ENCODE measurements around the gene ZBTB39. TPM values are rescaled to one million over a fixed set of nuclear protein-coding genes. Genes with fewer than 3 reads are reported as not detected.
"Not testable (repeated sequence)": the region's sequence is repeated elsewhere in the genome, so short reads cannot be mapped to it uniquely, and the experiment has no call there.

Gene ZBTB39
- total RNA-seq, 2 experiments from 2014 or later: 7.7 to 7.8 TPM

- CTCF ChIA-PET: interaction anchor here (0.6 to 5.0 kb wide), 9 partner anchors 10 to 296 kb away, joined by 3 to 53 read pairs (median 5); partner anchors contain the start of gene HSD17B6
- Mint-ChIP-seq H3K36me3 (ENCODE audit: low read depth) (no peaks in the 10 kb centered on the region), H3K27me3 (peaks cover 6% of the 10 kb centered on the region), H3K4me1 (peaks cover 22% of the 10 kb centered on the region), H3K4me3 (no peak overlapping the region), H3K27ac (no peak overlapping the region), H3K9me3 (no peaks in the 10 kb centered on the region)
- DNase-seq: no peak
- POLR2A ChIA-PET: interaction anchor here (1.0 kb wide), 1 partner anchor 12 kb away, joined by 3 read pairs; no protein-coding TSS in a partner anchor
These were observed 19.3 kb downstream of the ZBTB39 start for GRCh38 chr12:56987011-56987410.

- H3K27me3 Mint-ChIP-seq; H3K9me3 Mint-ChIP-seq; H3K4me3 Mint-ChIP-seq; H3K36me3 Mint-ChIP-seq (ENCODE audit: low read depth); DNase-seq; POLR2A ChIA-PET; H3K27ac Mint-ChIP-seq: not testable (repeated sequence)
- CTCF ChIA-PET: interaction anchor here (0.5 to 5.0 kb wide), 6 partner anchors 14 to 228 kb away, joined by 3 to 53 read pairs (median 3); no protein-coding TSS in a partner anchor
- peaks cover 12% of the 10 kb centered on the region for H3K4me1 Mint-ChIP-seq
These were observed 20.6 kb downstream of the ZBTB39 start for GRCh38 chr12:56985714-56986113.

DNA sequence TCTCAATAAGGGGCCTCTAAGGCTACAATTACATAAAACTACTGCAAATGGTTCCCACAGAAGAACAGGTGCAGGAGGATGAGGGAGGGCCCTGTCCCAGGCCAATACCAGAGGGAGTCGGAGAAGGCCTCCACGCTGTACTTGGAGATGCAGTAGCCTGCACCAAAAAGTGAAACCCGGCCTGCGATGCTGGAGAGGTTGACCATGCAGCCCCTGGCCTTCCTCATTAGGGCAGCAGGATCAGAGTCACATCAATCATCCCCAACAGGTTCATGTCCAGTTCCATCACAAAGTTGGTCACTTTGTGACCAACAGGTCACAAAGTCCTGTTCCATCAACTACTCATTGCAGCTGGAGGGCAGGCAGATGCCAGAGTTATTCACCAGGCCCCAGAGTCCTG lies 23.0 kb downstream of the ZBTB39 start:
- Mint-ChIP-seq H3K27ac (no peak overlapping the region), H3K9me3 (no peaks in the 10 kb centered on the region), H3K4me1 (peaks cover 6% of the 10 kb centered on the region), H3K36me3 (ENCODE audit: low read depth) (no peaks in the 10 kb centered on the region), H3K4me3 (no peak overlapping the region), H3K27me3 (peaks cover 3% of the 10 kb centered on the region)
- DNase-seq: no peak
- ChIA-PET POLR2A (no interaction called here), CTCF (no interaction called here)

GRCh38 chr12:56982578-56983236 lies 23.6 kb downstream of the ZBTB39 start:
- DNase-seq; H3K27me3 Mint-ChIP-seq; H3K27ac Mint-ChIP-seq; CTCF ChIA-PET; H3K4me1 Mint-ChIP-seq; H3K4me3 Mint-ChIP-seq; POLR2A ChIA-PET; H3K36me3 Mint-ChIP-seq (ENCODE audit: low read depth); H3K9me3 Mint-ChIP-seq: not testable (repeated sequence)

GRCh38 chr12:56980941-56981530 lies 25.3 kb downstream of the ZBTB39 start:
- ChIA-PET CTCF (interaction anchor here (1.0 kb wide), 1 partner anchor 224 kb away, joined by 3 read pairs; no protein-coding TSS in a partner anchor), POLR2A (no interaction called here)
- H3K4me1 Mint-ChIP-seq: peaks cover 1% of the 10 kb centered on the region
- no peaks in the 10 kb centered on the region for H3K9me3 Mint-ChIP-seq
- no peaks in the 10 kb centered on the region for H3K36me3 Mint-ChIP-seq (ENCODE audit: low read depth)
- H3K27me3 Mint-ChIP-seq: no peaks in the 10 kb centered on the region
- no peak for DNase-seq
- H3K4me3 Mint-ChIP-seq: no peak overlapping the region
- H3K27ac Mint-ChIP-seq: no peak overlapping the region

DNA sequence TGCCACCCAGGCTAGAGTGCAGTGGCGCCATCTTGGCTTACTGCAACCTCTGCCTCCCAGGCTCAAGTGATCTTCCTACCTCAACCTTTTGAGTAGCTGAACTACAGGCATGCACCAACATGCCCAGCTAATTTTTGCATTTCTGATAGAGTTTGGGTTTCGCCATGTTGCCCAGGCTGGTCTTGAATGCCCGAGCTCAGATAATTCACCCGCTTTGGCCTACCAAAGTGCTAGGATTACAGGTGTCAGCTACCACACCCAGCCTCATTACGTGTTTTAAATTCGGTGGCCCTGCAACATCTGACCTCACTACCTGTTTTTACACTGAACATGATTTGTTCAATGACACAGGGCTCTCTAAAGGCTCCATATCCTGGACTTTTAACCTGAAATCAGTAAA lies 26.1 kb downstream of the ZBTB39 start:
- ChIA-PET CTCF (no interaction called here), POLR2A (no interaction called here)
- H3K27ac Mint-ChIP-seq: no peak overlapping the region
- no peaks in the 10 kb centered on the region for H3K9me3 Mint-ChIP-seq
- no peak overlapping the region for H3K4me3 Mint-ChIP-seq
- no peaks in the 10 kb centered on the region for H3K27me3 Mint-ChIP-seq
- H3K4me1 Mint-ChIP-seq: no peaks in the 10 kb centered on the region
- H3K36me3 Mint-ChIP-seq (ENCODE audit: low read depth): no peaks in the 10 kb centered on the region
- no peak for DNase-seq

DNA sequence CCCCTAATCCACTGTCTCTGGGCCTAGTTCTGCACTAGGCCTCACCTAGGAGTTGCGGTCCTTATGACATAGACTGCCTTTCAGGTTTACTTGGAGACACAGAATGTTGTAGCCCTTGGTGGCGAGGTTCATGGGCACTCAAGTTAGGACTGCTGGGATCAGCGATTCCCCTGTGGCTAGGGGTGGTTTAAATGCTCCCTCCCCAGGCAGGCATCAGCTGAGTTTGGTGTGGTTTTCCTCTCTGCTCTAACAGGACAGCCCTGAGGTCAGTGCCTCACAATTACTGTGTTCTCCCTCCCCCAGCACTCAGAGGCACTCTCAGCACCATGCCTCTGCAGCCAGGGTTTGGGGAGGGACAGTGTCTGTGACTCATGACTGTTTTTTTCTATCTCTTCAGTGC lies 26.7 kb downstream of the ZBTB39 start:
- no peaks in the 10 kb centered on the region for H3K9me3 Mint-ChIP-seq
- ChIA-PET CTCF (no interaction called here), POLR2A (no interaction called here)
- H3K36me3 Mint-ChIP-seq (ENCODE audit: low read depth): no peaks in the 10 kb centered on the region
- no peak overlapping the region for H3K4me3 Mint-ChIP-seq
- DNase-seq: no peak
- H3K27ac Mint-ChIP-seq: no peak overlapping the region
- H3K4me1 Mint-ChIP-seq: no peaks in the 10 kb centered on the region
- no peaks in the 10 kb centered on the region for H3K27me3 Mint-ChIP-seq

DNA sequence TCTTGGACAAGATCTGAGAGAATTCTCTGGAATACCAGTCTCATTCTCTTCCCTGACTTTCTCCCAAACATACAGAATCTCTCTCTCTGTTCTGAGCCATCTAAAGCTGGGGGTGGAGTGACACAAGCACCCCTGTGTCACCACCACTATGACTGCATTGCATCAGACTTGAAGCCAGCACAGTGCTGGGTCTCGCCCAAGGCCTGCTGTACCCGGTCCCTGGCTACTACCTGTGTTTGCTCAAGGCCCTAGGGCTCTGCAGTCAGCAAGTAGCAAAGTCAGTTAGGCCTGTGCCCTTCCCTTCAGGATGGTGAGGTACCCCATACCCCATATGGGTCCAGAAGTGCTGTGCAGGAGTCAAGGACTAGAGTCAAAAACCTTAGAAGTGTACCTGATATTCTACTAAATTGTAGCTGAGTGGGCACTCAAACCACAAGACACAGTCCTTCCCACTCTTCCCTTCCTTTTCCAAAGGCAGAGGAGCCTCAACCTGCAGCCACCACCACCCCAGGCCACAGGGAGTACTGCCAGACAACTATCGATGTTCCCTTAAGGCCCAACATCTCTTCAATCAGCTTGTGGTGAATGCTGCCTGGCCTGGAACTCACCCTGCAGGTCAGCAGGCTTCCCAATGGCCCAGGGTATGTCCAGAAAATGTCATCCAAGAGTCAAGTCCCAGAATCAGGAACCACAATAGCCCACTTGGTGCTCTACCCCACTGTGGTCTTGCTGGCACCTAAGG lies 27.8 kb downstream of the ZBTB39 start:
- DNase-seq: no peak

GRCh38 chr12:56977361-56977760 lies 29.0 kb downstream of the ZBTB39 start:
- DNase-seq; H3K27me3 Mint-ChIP-seq; H3K4me1 Mint-ChIP-seq; POLR2A ChIA-PET; H3K27ac Mint-ChIP-seq; CTCF ChIA-PET; H3K36me3 Mint-ChIP-seq (ENCODE audit: low read depth); H3K9me3 Mint-ChIP-seq; H3K4me3 Mint-ChIP-seq: not testable (repeated sequence)

More for the DNA sequence above, 27.8 kb downstream of the ZBTB39 start:
- CTCF ChIA-PET: no interaction called here
- H3K9me3 Mint-ChIP-seq: no peaks in the 10 kb centered on the region
- no peak overlapping the region for H3K4me3 Mint-ChIP-seq
- no peaks in the 10 kb centered on the region for H3K36me3 Mint-ChIP-seq (ENCODE audit: low read depth)
- POLR2A ChIA-PET: no interaction called here
- no peaks in the 10 kb centered on the region for H3K4me1 Mint-ChIP-seq
- no peaks in the 10 kb centered on the region for H3K27me3 Mint-ChIP-seq
- H3K27ac Mint-ChIP-seq: no peak overlapping the region

- H3K36me3 Mint-ChIP-seq (ENCODE audit: low read depth); CTCF ChIA-PET; H3K4me3 Mint-ChIP-seq; POLR2A ChIA-PET; H3K9me3 Mint-ChIP-seq; DNase-seq; H3K27ac Mint-ChIP-seq; H3K4me1 Mint-ChIP-seq: not testable (repeated sequence)
- peaks cover 12% of the 10 kb centered on the region for H3K27me3 Mint-ChIP-seq
These were observed 32.1 kb downstream of the ZBTB39 start for GRCh38 chr12:56974224-56974623.

DNA sequence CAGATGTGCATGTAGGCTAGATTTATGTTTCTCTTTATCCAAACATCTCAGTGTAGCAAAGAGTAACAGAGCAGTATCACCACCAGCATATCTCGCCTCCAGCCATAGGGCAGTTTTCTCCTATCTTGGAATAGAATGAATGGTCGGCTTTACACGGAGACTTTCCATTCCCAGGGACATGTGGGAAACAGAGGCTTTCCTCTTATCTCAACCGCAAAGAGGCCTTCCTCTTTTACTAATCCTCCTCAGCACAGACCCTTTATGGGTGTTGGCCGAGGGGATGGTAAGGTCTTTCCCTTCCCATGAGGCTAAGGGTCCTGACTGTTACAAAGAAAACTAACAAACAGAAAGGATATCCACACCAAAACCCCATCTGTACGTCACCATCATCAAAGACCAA lies 37.4 kb downstream of the ZBTB39 start:
- CTCF ChIA-PET; H3K27ac Mint-ChIP-seq; DNase-seq; H3K36me3 Mint-ChIP-seq (ENCODE audit: low read depth); POLR2A ChIA-PET; H3K4me1 Mint-ChIP-seq; H3K9me3 Mint-ChIP-seq; H3K4me3 Mint-ChIP-seq: not testable (repeated sequence)
- peaks cover 13% of the 10 kb centered on the region for H3K27me3 Mint-ChIP-seq

DNA sequence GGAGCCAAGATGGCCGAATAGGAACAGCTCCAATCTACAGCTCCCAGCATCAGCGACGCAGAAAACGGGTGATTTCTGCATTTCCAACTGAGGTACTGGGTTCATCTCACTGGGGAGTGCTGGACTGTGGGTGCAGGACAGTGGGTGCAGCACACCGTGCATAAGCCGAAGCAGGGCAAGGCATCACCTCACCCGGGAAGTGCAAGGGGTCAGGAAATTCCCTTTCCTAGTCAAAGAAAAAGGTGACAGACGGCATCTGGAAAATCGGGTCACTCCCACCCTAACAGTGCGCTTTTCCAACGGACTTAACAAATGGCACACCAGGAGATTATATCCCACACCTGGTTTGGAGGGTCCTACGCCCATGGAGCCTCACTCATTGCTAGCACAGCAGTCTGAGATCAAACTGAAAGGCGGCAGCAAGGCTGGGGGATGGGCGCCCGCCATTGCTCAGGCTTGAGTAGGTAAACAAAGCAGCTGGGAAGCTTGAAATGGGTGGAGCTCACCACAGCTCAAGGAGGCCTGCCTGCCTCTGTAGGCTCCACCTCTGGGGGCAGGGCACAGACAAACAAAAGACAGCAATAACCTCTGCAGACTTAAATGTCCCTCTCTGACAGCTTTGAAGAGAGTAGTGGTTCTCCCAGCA lies 40.2 kb downstream of the ZBTB39 start:
- H3K36me3 Mint-ChIP-seq (ENCODE audit: low read depth); H3K4me1 Mint-ChIP-seq; H3K27me3 Mint-ChIP-seq; CTCF ChIA-PET; H3K27ac Mint-ChIP-seq; H3K4me3 Mint-ChIP-seq; H3K9me3 Mint-ChIP-seq; POLR2A ChIA-PET; DNase-seq: not testable (repeated sequence)

DNA sequence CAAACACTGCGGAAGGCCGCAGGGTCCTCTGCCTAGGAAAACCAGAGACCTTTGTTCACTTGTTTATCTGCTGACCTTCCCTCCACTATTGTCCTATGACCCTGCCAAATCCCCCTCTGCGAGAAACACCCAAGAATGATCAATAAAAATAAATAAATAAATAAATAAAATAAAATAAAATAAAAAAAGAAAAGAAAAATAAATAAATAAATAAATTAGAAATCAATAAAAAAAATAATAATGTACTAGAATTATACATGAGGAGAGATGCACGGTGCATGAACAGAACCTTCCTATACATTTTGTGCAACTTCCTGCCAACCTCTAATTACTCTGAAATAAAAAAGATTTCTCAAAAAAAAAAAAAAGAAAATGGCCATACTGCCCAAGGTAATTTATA lies 41.2 kb downstream of the ZBTB39 start:
- H3K9me3 Mint-ChIP-seq; CTCF ChIA-PET; H3K36me3 Mint-ChIP-seq (ENCODE audit: low read depth); DNase-seq; H3K4me3 Mint-ChIP-seq; H3K27ac Mint-ChIP-seq; POLR2A ChIA-PET; H3K4me1 Mint-ChIP-seq: not testable (repeated sequence)
- H3K27me3 Mint-ChIP-seq: peaks cover 11% of the 10 kb centered on the region
